T-helper 2 cell treated with Interferon-gamma antibody and Interleukin-4, amounts not matched to agents 100 ng/mL and 5 ng/mL, for 36 hours (primary cell): Measurements from ENCODE around the gene LRRC28. TPM values are rescaled to one million over a fixed set of nuclear protein-coding genes. Genes with fewer than 3 reads are reported as not detected.

Experiments
- intact Hi-C: fragments of 100-400 bp; cut with micrococcal nuclease; formaldehyde crosslinking; loops from one replicate; pipeline ENCODE4 v1.15.1; 2023
- total RNA-seq: library from RNA; stranded (reverse); gene quantifications from 2 replicates; pipeline ENCODE4 v1.2.3, GENCODE V29; 2022

Gene LRRC28
- total RNA-seq, 1 donor from 2014 or later = 19.8 TPM

DNA sequence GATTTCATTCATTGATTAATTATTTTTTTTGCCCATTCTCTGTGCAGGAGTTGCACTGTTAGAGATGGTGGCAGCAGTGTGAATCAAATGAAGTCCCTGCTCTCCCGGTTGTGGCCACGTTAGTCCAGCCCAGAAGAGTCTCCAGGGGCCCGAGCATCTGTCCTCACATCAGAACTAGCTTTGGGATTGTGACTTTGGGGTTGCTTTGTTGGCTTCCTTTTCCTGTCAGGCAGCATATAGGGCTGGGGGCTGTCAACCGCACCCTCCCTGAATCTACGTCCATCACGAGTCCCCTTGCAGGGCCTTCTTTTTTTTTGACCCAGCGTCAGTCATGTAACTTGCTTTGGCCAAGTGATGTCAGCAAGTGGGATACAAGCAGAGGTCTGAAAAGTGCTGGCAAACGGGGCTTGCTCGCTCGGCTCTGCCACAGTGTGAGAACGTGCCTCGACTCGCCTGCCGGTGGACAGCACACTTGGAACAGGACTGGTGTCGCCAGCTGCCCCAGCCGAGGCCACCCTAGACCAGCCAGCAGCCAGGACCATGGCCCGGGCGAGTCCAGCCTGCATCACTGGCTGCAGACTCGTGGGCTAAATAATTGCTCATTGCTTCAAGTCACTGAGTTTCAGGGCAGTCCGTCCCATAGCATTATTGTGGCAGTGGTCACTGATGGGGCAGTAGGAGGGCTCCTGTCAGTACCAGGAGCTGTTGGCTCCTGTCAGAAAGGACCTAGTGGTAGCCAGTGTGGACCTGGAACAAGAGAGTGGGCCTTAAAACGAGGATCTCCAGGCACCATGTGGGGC lies 162.9 kb downstream of the LRRC28 start:
- intact Hi-C loops = no loop called here

GRCh38 chr15:99414755-99415731 lies 163.8 kb downstream of the LRRC28 start:
- intact Hi-C loops = no loop called here

- intact Hi-C loops = no loop called here
These were observed 165.2 kb downstream of the LRRC28 start for GRCh38 chr15:99416191-99417188.

GRCh38 chr15:99421172-99421656 lies 169.9 kb downstream of the LRRC28 start:
- intact Hi-C loops = no loop called here

GRCh38 chr15:99421758-99422157 lies 170.5 kb downstream of the LRRC28 start:
- intact Hi-C loops = no loop called here

DNA sequence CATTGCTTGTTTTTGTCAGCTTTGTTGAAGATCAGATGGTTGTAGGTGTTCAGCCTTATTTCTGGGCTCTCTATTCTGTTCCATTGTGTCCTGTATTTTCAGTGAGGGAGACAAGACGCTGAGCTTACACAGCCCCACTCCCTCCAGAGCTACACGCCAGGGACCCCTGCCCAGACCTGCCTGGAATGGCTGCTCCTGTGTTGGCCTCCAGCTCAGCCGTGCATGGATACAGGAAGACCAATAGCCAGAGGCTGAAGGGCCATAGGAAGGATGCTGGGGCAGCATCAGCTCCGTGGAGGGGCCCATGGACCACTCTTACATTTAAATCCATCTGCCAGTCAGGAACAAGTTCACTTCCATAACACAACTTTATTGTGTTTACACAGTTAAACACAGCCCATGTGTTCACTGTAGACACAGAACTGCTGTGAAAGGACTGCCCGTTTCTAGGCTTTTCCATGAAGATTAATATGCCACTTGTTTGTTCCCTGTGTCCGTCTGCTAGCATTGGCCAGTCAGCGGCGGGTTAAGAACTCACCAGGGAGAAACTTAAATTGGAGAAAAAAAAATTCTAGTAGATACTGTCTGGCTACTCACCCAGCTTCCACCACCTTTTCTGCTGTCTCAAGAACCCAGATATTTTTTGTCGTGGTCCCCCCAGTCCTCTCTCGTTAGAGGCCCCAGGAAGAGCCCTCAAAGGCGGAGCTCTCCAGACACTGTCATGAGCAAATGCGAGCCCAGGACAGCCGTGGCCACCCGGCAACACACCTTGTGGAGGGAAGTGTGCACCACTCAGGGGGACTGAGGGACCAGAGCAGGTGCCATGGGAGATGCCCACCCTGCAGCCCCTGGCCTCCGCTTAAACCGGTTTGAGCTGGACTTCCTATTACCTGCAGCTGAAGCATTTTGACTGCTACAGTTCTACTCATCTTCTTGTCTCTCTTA lies 172.2 kb downstream of the LRRC28 start:
- intact Hi-C loops = no loop called here

- intact Hi-C loops = no loop called here
These were observed 172.9 kb downstream of the LRRC28 start for GRCh38 chr15:99424131-99424571.

DNA sequence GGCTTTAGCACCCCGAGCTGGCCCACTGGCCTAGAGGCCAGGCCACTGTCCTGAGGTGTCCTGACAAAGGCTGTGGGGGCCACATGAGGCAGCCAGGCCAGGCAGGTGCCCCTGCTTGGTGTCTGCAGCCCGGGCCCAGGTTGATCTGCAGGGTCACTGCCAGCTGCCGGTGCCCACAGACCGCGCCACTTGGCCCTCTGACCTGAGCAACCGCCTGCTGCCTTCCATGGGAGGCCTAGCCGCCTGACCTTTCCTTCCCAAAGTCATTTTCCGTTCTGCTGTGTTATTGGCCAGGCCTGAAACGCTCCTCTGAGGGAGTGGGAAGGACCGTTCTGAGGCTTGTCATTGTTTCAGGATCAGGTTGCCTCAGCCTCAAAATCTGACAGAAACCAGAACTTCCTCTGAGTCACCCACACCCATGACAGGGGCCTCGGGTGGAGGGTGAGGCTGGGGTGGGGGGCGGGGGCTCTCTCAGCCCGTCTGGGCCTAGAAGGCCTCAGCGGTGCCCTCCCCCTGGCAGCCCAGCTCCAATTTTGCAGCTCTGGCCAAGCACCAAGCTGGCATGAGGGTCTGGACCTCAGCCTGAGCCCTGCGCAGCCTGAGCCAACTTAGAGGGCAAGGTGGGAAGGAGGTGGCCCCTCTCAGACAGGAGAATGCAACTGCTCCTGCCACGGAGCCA lies 173.8 kb downstream of the LRRC28 start:
- intact Hi-C loops = loop anchor here (1.0 to 5.0 kb wide), 2 partner anchors 140 to 277 kb away; partner anchors contain the start of gene MEF2A

GRCh38 chr15:99425657-99426301 lies 174.5 kb downstream of the LRRC28 start:
- intact Hi-C loops = loop anchor here (1.0 to 5.0 kb wide), 2 partner anchors 140 to 277 kb away; partner anchors contain the start of gene MEF2A

- intact Hi-C loops = loop anchor here (5.0 kb wide), 1 partner anchor 276 kb away; no protein-coding TSS in a partner anchor
These were observed 175.3 kb downstream of the LRRC28 start for GRCh38 chr15:99426431-99427105.

- intact Hi-C loops = loop anchor here (5.0 kb wide), 1 partner anchor 275 kb away; no protein-coding TSS in a partner anchor
These were observed 175.9 kb downstream of the LRRC28 start for GRCh38 chr15:99427210-99427609.

- intact Hi-C loops = loop anchor here (5.0 kb wide), 1 partner anchor 274 kb away; no protein-coding TSS in a partner anchor
These were observed 176.5 kb downstream of the LRRC28 start for GRCh38 chr15:99427668-99428361.

DNA sequence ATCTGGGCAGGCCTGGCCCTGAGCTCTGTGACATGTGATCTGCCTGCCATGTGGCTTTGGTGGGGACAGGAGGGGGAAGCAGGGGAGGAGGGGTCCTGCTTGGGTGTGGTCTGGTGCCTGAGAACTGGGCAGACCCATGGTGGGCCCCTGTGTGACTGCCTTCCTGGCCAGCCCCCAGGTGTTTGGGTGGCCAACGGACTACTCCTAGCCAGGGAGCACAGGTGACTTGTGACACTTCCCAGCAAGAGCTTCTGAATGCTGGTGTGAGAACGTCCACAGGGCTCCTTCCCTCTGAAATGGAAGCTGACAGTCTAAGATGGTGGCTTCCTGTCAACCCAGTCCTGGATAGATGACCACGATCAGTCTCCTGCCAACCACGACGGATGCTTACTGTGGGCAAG lies 178.4 kb downstream of the LRRC28 start:
- intact Hi-C loops = loop anchor here (5.0 kb wide), 1 partner anchor 273 kb away; no protein-coding TSS in a partner anchor

DNA sequence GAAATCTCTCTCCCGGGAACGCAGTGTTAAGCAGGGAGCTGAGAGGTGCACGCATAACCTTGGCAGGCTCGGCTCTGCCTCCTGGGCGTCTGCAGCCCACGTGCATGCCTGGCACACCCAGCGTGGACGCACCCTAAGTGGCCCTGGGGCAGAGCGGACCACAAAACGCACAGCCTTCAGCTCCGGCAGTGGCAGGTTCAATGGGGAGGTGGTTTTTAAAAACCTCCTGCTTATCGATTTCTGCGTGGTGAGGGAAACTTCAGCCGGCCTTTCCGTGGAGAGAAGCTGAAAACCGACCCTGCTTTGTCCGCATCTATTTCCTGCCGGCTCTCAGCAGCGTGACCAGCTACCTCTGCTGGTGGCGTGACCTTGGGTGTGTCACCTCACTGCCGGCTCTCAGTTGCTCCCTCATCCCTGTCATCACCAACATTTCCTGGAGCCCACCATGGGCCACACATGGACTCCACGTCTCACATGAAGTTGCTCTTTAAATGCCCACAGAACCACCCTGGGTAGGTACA lies 179.7 kb downstream of the LRRC28 start:
- intact Hi-C loops = no loop called here

GRCh38 chr15:99431661-99432091 lies 180.4 kb downstream of the LRRC28 start:
- intact Hi-C loops = no loop called here

DNA sequence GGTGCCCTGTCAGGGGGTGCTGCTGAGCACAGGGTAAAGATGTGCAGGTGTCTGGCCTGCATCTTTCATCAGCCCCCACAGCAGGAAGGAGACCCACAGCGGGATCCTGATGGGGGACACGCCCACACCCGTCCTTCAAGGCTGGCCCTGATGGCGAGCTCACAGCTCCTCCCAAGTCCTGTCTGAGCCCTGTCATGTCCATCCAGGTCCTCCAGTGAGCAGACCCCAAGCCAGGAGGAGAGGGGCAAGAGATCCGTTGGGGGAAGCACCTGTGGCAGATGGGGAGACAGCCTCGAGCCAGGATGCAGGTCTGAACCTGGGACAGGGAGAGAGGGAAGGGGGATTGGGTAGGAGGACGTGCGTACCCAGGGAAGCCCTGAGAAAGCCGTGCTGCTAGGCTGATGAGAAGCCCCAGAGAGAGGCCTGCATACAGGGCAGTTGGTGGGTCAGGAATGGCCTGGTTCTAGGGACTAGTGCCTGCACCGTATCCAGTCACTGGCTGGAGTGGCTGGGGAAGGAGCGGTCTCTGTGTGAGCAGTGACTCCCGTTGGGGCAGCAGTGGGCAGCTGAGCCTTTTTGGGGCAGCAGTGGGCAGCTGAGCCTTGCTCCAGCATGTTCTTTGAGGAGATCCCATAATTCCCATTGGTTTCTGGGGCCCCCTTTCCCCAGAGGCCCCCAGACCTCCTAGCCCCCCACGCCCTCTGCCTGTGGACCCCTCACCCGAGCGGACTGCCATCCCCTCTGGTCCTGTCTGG lies 181.2 kb downstream of the LRRC28 start:
- intact Hi-C loops = no loop called here
